Smooth muscle cell (in vitro differentiated cells): ENCODE measurements around the gene ATP8B3. TPM values are rescaled to one million over a fixed set of nuclear protein-coding genes. Genes with fewer than 3 reads are reported as not detected.

Source experiments
- DNase-seq: peaks from one replicate; lab custom pipeline; 2025; ENCODE audit not compliant: unreplicated experiment; lab: John Stamatoyannopoulos, UW
- H2AFZ ChIP-seq: fragments of 200-600 bp; sonication (generic); 2 replicates; pipeline ENCODE4 v1.6.0; 2016; ENCODE audit warnings: antibody characterized with exemption, low read depth, mild to moderate bottlenecking
- H3F3A ChIP-seq: fragments of 200-600 bp; sonication (generic); 2 replicates; pipeline ENCODE4 v1.6.0; 2017; ENCODE audit warnings: antibody characterized with exemption, low read depth
- H3K27ac ChIP-seq: fragments of 200-600 bp; sonication (generic); 2 replicates; pipeline ENCODE4 v1.5.1; 2016; ENCODE audit warnings: low read depth, mild to moderate bottlenecking
- H3K27me3 ChIP-seq: fragments of 200-600 bp; sonication (generic); 2 replicates; pipeline ENCODE4 v1.6.1; 2016; ENCODE audit warnings: low read depth, mild to moderate bottlenecking
- H3K36me3 ChIP-seq: fragments of 200-600 bp; sonication (generic); 2 replicates; pipeline ENCODE4 v1.5.1; 2016; ENCODE audit warnings: low read depth
- H3K4me1 ChIP-seq: fragments of 200-600 bp; sonication (generic); 2 replicates; pipeline ENCODE4 v1.5.1; 2016; ENCODE audit warnings: low read depth
- H3K4me2 ChIP-seq: fragments of 200-600 bp; sonication (generic); 2 replicates; pipeline ENCODE4 v1.6.0; 2016; ENCODE audit warnings: mild to moderate bottlenecking
- H3K4me3 ChIP-seq: fragments of 200-600 bp; sonication (generic); 2 replicates; pipeline ENCODE4 v1.5.1; 2016; ENCODE audit warnings: mild to moderate bottlenecking
- H3K79me2 ChIP-seq: fragments of 200-600 bp; sonication (generic); 2 replicates; pipeline ENCODE4 v1.6.0; 2016; ENCODE audit warnings: low read depth, mild to moderate bottlenecking
- H3K9ac ChIP-seq: fragments of 200-600 bp; sonication (generic); 2 replicates; pipeline ENCODE4 v1.6.0; 2016; ENCODE audit warnings: low read depth
- H3K9me3 ChIP-seq: fragments of 200-600 bp; sonication (generic); replicated peaks from 2 replicates; pipeline ENCODE4 v1.5.1; 2016; ENCODE audit warnings: low read depth
- H4K20me1 ChIP-seq: fragments of 200-600 bp; sonication (generic); 2 replicates; pipeline ENCODE4 v1.6.0; 2016; ENCODE audit warnings: low read depth
- CTCF ChIP-seq: fragments of 200-600 bp; sonication (generic); IDR thresholded peaks from 2 replicates; pipeline ENCODE4 v1.5.1; 2017; ENCODE audit warnings: borderline replicate concordance, mild to moderate bottlenecking, antibody characterized with exemption; ENCODE audit not compliant: insufficient read depth, poor library complexity, severe bottlenecking
- WGBS: methylation state at CpG from one replicate; pipeline ENCODE4 v1.1.7; 2016; ENCODE audit warnings: low lambda C conversion rate; 5-methylcytosine and 5-hydroxymethylcytosine counted together
- polyA plus RNA-seq: library from polyadenylated mRNA; unstranded; fragments of >200 nt; fragmentation: Nextera tagmentation; extraction: Ambion mirVana; gene quantifications from 2 replicates; pipeline ENCODE4 v1.2.1, GENCODE V29; 2016
- total RNA-seq: library from RNA; depleted of rRNA; stranded (reverse); fragments of >200 nt; gene quantifications from 2 replicates; pipeline ENCODE4 v1.2.3, GENCODE V29; 2014

ATP8B3 gene
- total and polyA plus RNA-seq, 2 experiments from 2014 or later = 2.8 to 3.9 TPM

- no peaks in the 10 kb centered on the region for H3K79me2 ChIP-seq
- H3K4me3 ChIP-seq = peak overlapping the region; percentile 31
- H4K20me1 ChIP-seq = no peaks in the 10 kb centered on the region
- peaks cover 2% of the 10 kb centered on the region for H3F3A ChIP-seq
- H3K4me1 ChIP-seq = peaks cover 3% of the 10 kb centered on the region
- peak overlapping the region; percentile 81 for H3K4me2 ChIP-seq
- no peak overlapping the region for H3K27ac ChIP-seq
- WGBS = 5% methylated on average over 30 of the region's 45 CpGs
- DNase-seq = no peak
- H3K36me3 ChIP-seq = no peaks in the 10 kb centered on the region
- no peak for TF ChIP-seq CTCF
- no peaks in the 10 kb centered on the region for H3K9me3 ChIP-seq
- H3K9ac ChIP-seq = no peak overlapping the region
- no peak overlapping the region for H2AFZ ChIP-seq
- H3K27me3 ChIP-seq = peaks cover 73% of the 10 kb centered on the region
These were observed 63.2 kb downstream of the ATP8B3 start for GRCh38 chr19:1748873-1749341.

- Histone ChIP-seq H3K4me1 (peaks cover 3% of the 10 kb centered on the region), H4K20me1 (no peaks in the 10 kb centered on the region), H3K27ac (no peak overlapping the region), H3F3A (peaks cover 2% of the 10 kb centered on the region), H3K79me2 (no peaks in the 10 kb centered on the region), H3K4me2 (peak overlapping the region; percentile 81), H3K9ac (no peak overlapping the region), H3K4me3 (peak overlapping the region; percentile 31), H3K27me3 (peaks cover 73% of the 10 kb centered on the region), H3K36me3 (no peaks in the 10 kb centered on the region), H2AFZ (no peak overlapping the region), H3K9me3 (no peaks in the 10 kb centered on the region)
- no peak for TF ChIP-seq CTCF
- 2% methylated on average over 61 of the region's 61 CpGs for WGBS
- DNase-seq = no peak
These were observed 63.8 kb downstream of the ATP8B3 start for GRCh38 chr19:1748115-1748872.

GRCh38 chr19:1747285-1748114 lies 64.6 kb downstream of the ATP8B3 start:
- peaks cover 65% of the 10 kb centered on the region for H3K27me3 ChIP-seq
- H3K4me1 ChIP-seq = peaks cover 3% of the 10 kb centered on the region
- H4K20me1 ChIP-seq = no peaks in the 10 kb centered on the region
- WGBS = 6% methylated on average over 17 of the region's 22 CpGs
- DNase-seq = peak; percentile 29
- H3K9me3 ChIP-seq = no peaks in the 10 kb centered on the region
- H3K79me2 ChIP-seq = no peaks in the 10 kb centered on the region
- H3K36me3 ChIP-seq = no peaks in the 10 kb centered on the region
- no peak for TF ChIP-seq CTCF
- H3K4me2 ChIP-seq = peak overlapping the region; percentile 81
- no peak overlapping the region for H3K27ac ChIP-seq
- H2AFZ ChIP-seq = no peak overlapping the region
- H3K4me3 ChIP-seq = peak overlapping the region; percentile 31
- H3F3A ChIP-seq = peaks cover 2% of the 10 kb centered on the region
- no peak overlapping the region for H3K9ac ChIP-seq
